Measurements from ENCODE around the gene HAUS2.

DNA sequence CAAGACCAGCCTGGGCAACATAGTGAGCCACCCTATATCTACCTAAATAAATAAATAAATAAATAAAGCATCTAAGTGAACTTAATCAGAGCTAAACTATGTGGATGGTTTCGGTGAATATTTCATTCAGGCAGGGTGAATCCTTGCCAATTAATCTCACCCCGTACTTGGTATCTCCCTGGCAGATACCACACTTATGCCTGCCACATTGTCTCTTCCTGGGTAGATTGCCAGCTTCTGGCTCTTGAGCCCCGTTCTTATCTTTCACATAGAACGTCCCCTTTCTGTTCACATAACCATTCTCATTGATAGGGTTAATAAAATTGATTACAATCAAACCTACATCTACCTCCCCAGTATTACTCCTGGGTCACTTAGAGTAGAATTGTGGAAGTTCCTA is 46.2 kb upstream of the HAUS2 start:
- TF ChIP-seq, protein P1, sequence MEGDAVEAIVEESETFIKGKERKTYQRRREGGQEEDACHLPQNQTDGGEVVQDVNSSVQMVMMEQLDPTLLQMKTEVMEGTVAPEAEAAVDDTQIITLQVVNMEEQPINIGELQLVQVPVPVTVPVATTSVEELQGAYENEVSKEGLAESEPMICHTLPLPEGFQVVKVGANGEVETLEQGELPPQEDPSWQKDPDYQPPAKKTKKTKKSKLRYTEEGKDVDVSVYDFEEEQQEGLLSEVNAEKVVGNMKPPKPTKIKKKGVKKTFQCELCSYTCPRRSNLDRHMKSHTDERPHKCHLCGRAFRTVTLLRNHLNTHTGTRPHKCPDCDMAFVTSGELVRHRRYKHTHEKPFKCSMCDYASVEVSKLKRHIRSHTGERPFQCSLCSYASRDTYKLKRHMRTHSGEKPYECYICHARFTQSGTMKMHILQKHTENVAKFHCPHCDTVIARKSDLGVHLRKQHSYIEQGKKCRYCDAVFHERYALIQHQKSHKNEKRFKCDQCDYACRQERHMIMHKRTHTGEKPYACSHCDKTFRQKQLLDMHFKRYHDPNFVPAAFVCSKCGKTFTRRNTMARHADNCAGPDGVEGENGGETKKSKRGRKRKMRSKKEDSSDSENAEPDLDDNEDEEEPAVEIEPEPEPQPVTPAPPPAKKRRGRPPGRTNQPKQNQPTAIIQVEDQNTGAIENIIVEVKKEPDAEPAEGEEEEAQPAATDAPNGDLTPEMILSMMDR (conservative IDR thresholded peaks at IDR 0.05): no peak
- no peak for TF ChIP-seq EZH2 (IDR thresholded peaks at IDR 0.05; ENCODE audit: low read depth)
